ENCODE data around the gene TAF1. TPM values are rescaled to one million over a fixed set of nuclear protein-coding genes. Genes with fewer than 3 reads are reported as not detected.
"Not testable (repeated sequence)": the region's sequence is repeated elsewhere in the genome, so short reads cannot be mapped to it uniquely, and the experiment has no call there.

The TAF1 gene
- total RNA-seq, 1 experiment from 2014 or later: 45.9 TPM

- Histone ChIP-seq H3K36me3 (ENCODE audit: low read depth) (no peaks in the 10 kb centered on the region), H3K27ac (no peak overlapping the region), H3K79me2 (ENCODE audit: low read depth) (no peaks in the 10 kb centered on the region), H3K9me3 (ENCODE audit: insufficient read depth, low read depth) (no peaks in the 10 kb centered on the region), H3K27me3 (ENCODE audit: insufficient read depth, low read depth) (no peaks in the 10 kb centered on the region), H3F3A (ENCODE audit: insufficient read depth, low read depth) (no peaks in the 10 kb centered on the region), H2AFZ (no peak overlapping the region), H3K4me2 (no peak overlapping the region), H4K20me1 (ENCODE audit: insufficient read depth) (no peaks in the 10 kb centered on the region), H3K4me3 (no peak overlapping the region), H3K4me1 (replicated peaks; ENCODE audit: insufficient read depth) (no peaks in the 10 kb centered on the region), H3K9me2 (ENCODE audit: insufficient read depth) (no peaks in the 10 kb centered on the region)
- DNase-seq: no peak
- TF ChIP-seq, protein P1, sequence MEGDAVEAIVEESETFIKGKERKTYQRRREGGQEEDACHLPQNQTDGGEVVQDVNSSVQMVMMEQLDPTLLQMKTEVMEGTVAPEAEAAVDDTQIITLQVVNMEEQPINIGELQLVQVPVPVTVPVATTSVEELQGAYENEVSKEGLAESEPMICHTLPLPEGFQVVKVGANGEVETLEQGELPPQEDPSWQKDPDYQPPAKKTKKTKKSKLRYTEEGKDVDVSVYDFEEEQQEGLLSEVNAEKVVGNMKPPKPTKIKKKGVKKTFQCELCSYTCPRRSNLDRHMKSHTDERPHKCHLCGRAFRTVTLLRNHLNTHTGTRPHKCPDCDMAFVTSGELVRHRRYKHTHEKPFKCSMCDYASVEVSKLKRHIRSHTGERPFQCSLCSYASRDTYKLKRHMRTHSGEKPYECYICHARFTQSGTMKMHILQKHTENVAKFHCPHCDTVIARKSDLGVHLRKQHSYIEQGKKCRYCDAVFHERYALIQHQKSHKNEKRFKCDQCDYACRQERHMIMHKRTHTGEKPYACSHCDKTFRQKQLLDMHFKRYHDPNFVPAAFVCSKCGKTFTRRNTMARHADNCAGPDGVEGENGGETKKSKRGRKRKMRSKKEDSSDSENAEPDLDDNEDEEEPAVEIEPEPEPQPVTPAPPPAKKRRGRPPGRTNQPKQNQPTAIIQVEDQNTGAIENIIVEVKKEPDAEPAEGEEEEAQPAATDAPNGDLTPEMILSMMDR (conservative IDR thresholded peaks at IDR 0.05): no peak
- no peak for TF ChIP-seq EZH2 (IDR thresholded peaks at IDR 0.05; ENCODE audit: low read depth)
- intact Hi-C loops (cut with micrococcal nuclease; ENCODE audit: unreplicated experiment): no loop called here
- ChIA-PET POLR2A (ENCODE audit: unreplicated experiment) (no interaction called here), CTCF (no interaction called here)
- no TSS peak for BruUV-seq (replicated peaks)
Measured at GRCh38 chrX:71496476-71496875, 130.3 kb downstream of the TAF1 start.

DNA sequence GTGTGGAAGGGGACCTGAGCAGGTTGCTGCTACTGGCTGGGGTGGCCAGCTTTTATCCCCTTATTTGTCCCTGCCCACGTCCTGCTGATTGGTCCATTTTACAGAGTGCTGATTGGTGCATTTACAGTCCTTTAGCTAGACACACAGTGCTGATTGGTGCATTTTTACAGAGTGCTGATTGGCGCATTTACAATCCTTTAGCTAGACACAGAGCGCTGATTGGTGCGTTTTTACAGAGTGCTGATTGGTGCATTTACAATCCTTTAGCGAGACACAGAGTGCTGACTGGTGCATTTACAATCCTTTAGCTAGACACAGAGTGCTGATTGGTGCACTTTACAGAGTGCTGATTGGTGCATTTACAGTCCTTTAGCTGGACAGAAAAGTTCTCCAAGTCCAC is 135.9 kb downstream of the TAF1 start:
- H2AFZ ChIP-seq; H3K4me1 ChIP-seq (replicated peaks; ENCODE audit: insufficient read depth); H3F3A ChIP-seq (ENCODE audit: insufficient read depth, low read depth); H3K4me3 ChIP-seq; DNase-seq; H3K79me2 ChIP-seq (ENCODE audit: low read depth); intact Hi-C loops (cut with micrococcal nuclease; ENCODE audit: unreplicated experiment); POLR2A ChIA-PET (ENCODE audit: unreplicated experiment); H3K9me2 ChIP-seq (ENCODE audit: insufficient read depth); H3K9me3 ChIP-seq (ENCODE audit: insufficient read depth, low read depth); H3K27ac ChIP-seq; H4K20me1 ChIP-seq (ENCODE audit: insufficient read depth); H3K27me3 ChIP-seq (ENCODE audit: insufficient read depth, low read depth); BruUV-seq (replicated peaks); H3K4me2 ChIP-seq; H3K36me3 ChIP-seq (ENCODE audit: low read depth); CTCF ChIA-PET: not testable (repeated sequence)

DNA sequence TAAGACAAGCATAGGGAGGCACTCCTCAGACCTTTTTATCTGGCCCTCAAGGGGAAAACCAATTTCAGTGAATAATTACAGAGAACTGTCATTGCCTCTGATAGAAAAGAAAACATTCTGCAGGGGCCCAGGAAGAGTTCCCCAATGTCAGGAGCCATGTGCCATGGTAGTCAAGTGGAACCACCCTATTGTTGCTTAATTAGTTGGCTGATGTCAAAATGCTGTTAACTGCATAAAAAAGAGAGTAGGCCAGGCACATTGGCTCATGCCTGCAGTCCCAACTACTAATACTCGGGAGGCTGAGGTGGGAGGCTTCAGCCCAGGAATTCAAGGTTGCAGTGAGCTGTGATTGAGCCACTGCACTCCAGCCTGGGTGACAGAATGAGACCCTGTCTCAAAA is 138.2 kb downstream of the TAF1 start:
- no TSS peak for BruUV-seq (replicated peaks)

DNA sequence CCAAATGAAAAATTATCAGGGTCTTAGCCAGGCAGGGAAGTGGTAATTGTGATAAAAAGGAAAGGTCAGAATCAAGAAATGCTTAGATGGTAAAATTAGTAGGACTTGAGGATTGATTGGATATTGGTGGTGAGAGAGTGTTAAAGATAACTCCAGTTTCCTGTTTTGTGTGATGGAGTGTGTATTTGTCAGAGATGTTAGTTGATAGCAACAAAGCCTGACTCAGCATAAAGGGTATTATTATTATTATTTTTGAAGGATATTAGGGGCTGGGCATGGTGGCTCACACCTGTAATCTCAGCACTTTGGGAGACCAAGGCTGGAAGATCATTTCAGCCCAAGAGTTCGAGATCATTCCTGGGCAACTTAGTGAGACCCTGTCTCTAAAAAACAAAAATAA is 143.1 kb downstream of the TAF1 start:
- H3F3A ChIP-seq (ENCODE audit: insufficient read depth, low read depth): no peaks in the 10 kb centered on the region; the same call in 1 of the 2 replicates
- no peak overlapping the region for H3K27ac ChIP-seq
- POLR2A ChIA-PET (ENCODE audit: unreplicated experiment): no interaction called here
- H3K4me1 ChIP-seq (replicated peaks; ENCODE audit: insufficient read depth): no peaks in the 10 kb centered on the region; the same call in 1 of the 2 replicates
- H3K9me3 ChIP-seq (ENCODE audit: insufficient read depth, low read depth): no peaks in the 10 kb centered on the region
- H4K20me1 ChIP-seq (ENCODE audit: insufficient read depth): no peaks in the 10 kb centered on the region
- intact Hi-C loops (cut with micrococcal nuclease; ENCODE audit: unreplicated experiment): no loop called here
- H3K36me3 ChIP-seq (ENCODE audit: low read depth): no peaks in the 10 kb centered on the region
- BruUV-seq (replicated peaks): no TSS peak
- H3K9me2 ChIP-seq (ENCODE audit: insufficient read depth): no peaks in the 10 kb centered on the region
- no peak overlapping the region for H2AFZ ChIP-seq
- DNase-seq: no peak
- TF ChIP-seq EZH2 (IDR thresholded peaks at IDR 0.05; ENCODE audit: low read depth): no peak
- TF ChIP-seq, protein P1 (conservative IDR thresholded peaks at IDR 0.05): no peak
- no peak overlapping the region for H3K4me3 ChIP-seq
- H3K4me2 ChIP-seq: no peak overlapping the region
- no peaks in the 10 kb centered on the region for H3K79me2 ChIP-seq (ENCODE audit: low read depth)
- CTCF ChIA-PET: no interaction called here
- no peaks in the 10 kb centered on the region for H3K27me3 ChIP-seq (ENCODE audit: insufficient read depth, low read depth)

More for the DNA sequence above, 138.2 kb downstream of the TAF1 start:
- no peaks in the 10 kb centered on the region; the same call in 1 of the 2 replicates for H3K4me1 ChIP-seq (replicated peaks; ENCODE audit: insufficient read depth)
- TF ChIP-seq, protein P1 (conservative IDR thresholded peaks at IDR 0.05): no peak
- TF ChIP-seq EZH2 (IDR thresholded peaks at IDR 0.05; ENCODE audit: low read depth): no peak
- H3K27me3 ChIP-seq (ENCODE audit: insufficient read depth, low read depth): no peaks in the 10 kb centered on the region
- no peaks in the 10 kb centered on the region for H3K9me3 ChIP-seq (ENCODE audit: insufficient read depth, low read depth)
- H4K20me1 ChIP-seq (ENCODE audit: insufficient read depth): no peaks in the 10 kb centered on the region
- ChIA-PET POLR2A (ENCODE audit: unreplicated experiment) (no interaction called here), CTCF (no interaction called here)
- no peaks in the 10 kb centered on the region for H3K79me2 ChIP-seq (ENCODE audit: low read depth)
- no peaks in the 10 kb centered on the region; the same call in 1 of the 2 replicates for H3F3A ChIP-seq (ENCODE audit: insufficient read depth, low read depth)
- H3K4me3 ChIP-seq: no peak overlapping the region
- no peak overlapping the region for H3K4me2 ChIP-seq
- DNase-seq: no peak
- H3K27ac ChIP-seq: no peak overlapping the region
- H3K36me3 ChIP-seq (ENCODE audit: low read depth): no peaks in the 10 kb centered on the region
- no peaks in the 10 kb centered on the region for H3K9me2 ChIP-seq (ENCODE audit: insufficient read depth)
- H2AFZ ChIP-seq: no peak overlapping the region
- intact Hi-C loops (cut with micrococcal nuclease; ENCODE audit: unreplicated experiment): no loop called here
